HepG2 (cell line): ENCODE results near the gene DUSP7. TPM values are rescaled to one million over a fixed set of nuclear protein-coding genes. Genes with fewer than 3 reads are reported as not detected.
A peak's percentile ranks its signal among the peaks of the same experiment; 100 is the strongest.

Experiments used
- AHR ChIP-seq: IDR thresholded peaks from 2 replicates; pipeline ENCODE4 v1.6.1; 2018; ENCODE audit warnings: missing genetic modification reagents, missing compliant biosample characterization
- CCAR2 ChIP-seq: fragments of 200-400 bp; formaldehyde crosslinking; optimal IDR thresholded peaks from 2 replicates; pipeline ENCODE3; 2018; ENCODE audit warnings: low read depth, mild to moderate bottlenecking, low read length, moderate library complexity
- DMTF1 ChIP-seq: sonication (generic); formaldehyde crosslinking; IDR thresholded peaks from 2 replicates; pipeline ENCODE4 v1.4.0; 2020; ENCODE audit warnings: mild to moderate bottlenecking, missing genetic modification reagents
- HDAC1 ChIP-seq: sonication (generic); formaldehyde crosslinking; IDR thresholded peaks from 2 replicates; pipeline ENCODE4 v1.5.1; 2020; ENCODE audit warnings: mild to moderate bottlenecking, missing genetic modification reagents
- MAF1 ChIP-seq: sonication (generic); formaldehyde crosslinking; IDR thresholded peaks from 2 replicates; pipeline ENCODE4 v1.5.0; 2020; ENCODE audit warnings: missing genetic modification reagents, borderline replicate concordance
- MLXIP ChIP-seq: sonication (generic); formaldehyde crosslinking; IDR thresholded peaks from 2 replicates; pipeline ENCODE4 v1.9.0; 2021; ENCODE audit warnings: missing genetic modification reagents, borderline replicate concordance
- PHB2 ChIP-seq: fragments of 450-650 bp; IDR thresholded peaks from 2 replicates; pipeline ENCODE4 v1.6.1; 2018; ENCODE audit not compliant: partially characterized antibody
- POGZ ChIP-seq: sonication (generic); formaldehyde crosslinking; IDR thresholded peaks from 2 replicates; pipeline ENCODE4 v1.4.0; 2020; ENCODE audit warnings: mild to moderate bottlenecking, missing genetic modification reagents
- SMC3 ChIP-seq: IDR thresholded peaks from 2 replicates; pipeline ENCODE4 v1.6.1; 2011; ENCODE audit warnings: low read length, improper control_type of control experiment
- SNAI1 ChIP-seq: sonication (generic); formaldehyde crosslinking; IDR thresholded peaks from 2 replicates; pipeline ENCODE4 v1.5.0; 2020; ENCODE audit warnings: mild to moderate bottlenecking, missing genetic modification reagents, borderline replicate concordance
- SYNCRIP ChIP-seq: fragments of 200-400 bp; formaldehyde crosslinking; IDR thresholded peaks from 2 replicates; pipeline ENCODE4 v1.6.1; 2018; ENCODE audit warnings: mild to moderate bottlenecking, low read depth, low read length; ENCODE audit not compliant: insufficient read depth
- TSC22D2 ChIP-seq: sonication (generic); formaldehyde crosslinking; IDR thresholded peaks from 2 replicates; pipeline ENCODE4 v1.5.1; 2020; ENCODE audit warnings: missing genetic modification reagents, mild to moderate bottlenecking, borderline replicate concordance
- ZKSCAN5 ChIP-seq: sonication (generic); formaldehyde crosslinking; IDR thresholded peaks from 2 replicates; pipeline ENCODE4 v1.5.1; 2020; ENCODE audit warnings: mild to moderate bottlenecking, missing genetic modification reagents
- ZNF292 ChIP-seq: sonication (generic); formaldehyde crosslinking; IDR thresholded peaks from 2 replicates; pipeline ENCODE4 v1.8.1; 2022; ENCODE audit warnings: mild to moderate bottlenecking, low read depth, missing genetic modification reagents, borderline replicate concordance
- ZNF333 ChIP-seq: sonication (generic); formaldehyde crosslinking; IDR thresholded peaks from 2 replicates; pipeline ENCODE4 v1.4.0; 2020; ENCODE audit warnings: mild to moderate bottlenecking, missing genetic modification reagents, borderline replicate concordance
- ZNF432 ChIP-seq: sonication (generic); formaldehyde crosslinking; IDR thresholded peaks from 2 replicates; pipeline ENCODE4 v1.5.0; 2020; ENCODE audit warnings: missing genetic modification reagents, mild to moderate bottlenecking, borderline replicate concordance
- ZNF468 ChIP-seq: sonication (generic); formaldehyde crosslinking; IDR thresholded peaks from 2 replicates; pipeline ENCODE4 v1.8.0; 2022; ENCODE audit warnings: mild to moderate bottlenecking, moderate library complexity, missing genetic modification reagents
- ZNF615 ChIP-seq: sonication (generic); formaldehyde crosslinking; IDR thresholded peaks from 2 replicates; pipeline ENCODE4 v1.5.0; 2020; ENCODE audit warnings: mild to moderate bottlenecking, missing genetic modification reagents, borderline replicate concordance
- ZNF674 ChIP-seq: sonication (generic); formaldehyde crosslinking; IDR thresholded peaks from 2 replicates; pipeline ENCODE4 v1.5.0; 2020; ENCODE audit warnings: low read depth, mild to moderate bottlenecking, missing genetic modification reagents
- ZNF790 ChIP-seq: sonication (generic); formaldehyde crosslinking; IDR thresholded peaks from 2 replicates; pipeline ENCODE4 v1.8.0; 2022; ENCODE audit warnings: missing genetic modification reagents, mild to moderate bottlenecking, borderline replicate concordance
- polyA plus RNA-seq, 8 experiments: library from polyadenylated mRNA; depleted of rRNA in 3 of 8; stranded (reverse) in 7 of 8; unstranded in 1 of 8; fragments of >200 nt; fragmentation: Illumina TruSeq in 4 of 8; extraction: Trizol in 4 of 8; gene quantifications; 2 replicates each; pipeline versions ENCODE4 v1.2.1 to v1.2.3, GENCODE V29; 2011 to 2016; ENCODE audit warnings: low read depth in 4 of 8, missing spikeins in 1 of 8, mixed read lengths in 1 of 8; ENCODE audit not compliant: insufficient read depth in 1 of 8
- total RNA-seq, 5 experiments: library from RNA; depleted of rRNA; stranded (reverse); fragments of >200 nt; fragmentation: Illumina TruSeq; extraction: Trizol; gene quantifications; 2 replicates each; pipeline ENCODE4 v1.2.3, GENCODE V29; 2016; ENCODE audit warnings: low read depth in 1 of 5
- TF ChIP-seq, protein P1 (sequence below): sonication (generic); formaldehyde crosslinking; IDR thresholded peaks from 2 replicates; pipeline ENCODE4 v1.4.0; 2020; ENCODE audit warnings: missing genetic modification reagents, borderline replicate concordance

Gene DUSP7
- total and polyA plus RNA-seq, 2 of the 13 experiments (the other 11 are each of a cell fraction or from before 2014, with no cell fraction given): 6.6 to 8.8 TPM

DNA sequence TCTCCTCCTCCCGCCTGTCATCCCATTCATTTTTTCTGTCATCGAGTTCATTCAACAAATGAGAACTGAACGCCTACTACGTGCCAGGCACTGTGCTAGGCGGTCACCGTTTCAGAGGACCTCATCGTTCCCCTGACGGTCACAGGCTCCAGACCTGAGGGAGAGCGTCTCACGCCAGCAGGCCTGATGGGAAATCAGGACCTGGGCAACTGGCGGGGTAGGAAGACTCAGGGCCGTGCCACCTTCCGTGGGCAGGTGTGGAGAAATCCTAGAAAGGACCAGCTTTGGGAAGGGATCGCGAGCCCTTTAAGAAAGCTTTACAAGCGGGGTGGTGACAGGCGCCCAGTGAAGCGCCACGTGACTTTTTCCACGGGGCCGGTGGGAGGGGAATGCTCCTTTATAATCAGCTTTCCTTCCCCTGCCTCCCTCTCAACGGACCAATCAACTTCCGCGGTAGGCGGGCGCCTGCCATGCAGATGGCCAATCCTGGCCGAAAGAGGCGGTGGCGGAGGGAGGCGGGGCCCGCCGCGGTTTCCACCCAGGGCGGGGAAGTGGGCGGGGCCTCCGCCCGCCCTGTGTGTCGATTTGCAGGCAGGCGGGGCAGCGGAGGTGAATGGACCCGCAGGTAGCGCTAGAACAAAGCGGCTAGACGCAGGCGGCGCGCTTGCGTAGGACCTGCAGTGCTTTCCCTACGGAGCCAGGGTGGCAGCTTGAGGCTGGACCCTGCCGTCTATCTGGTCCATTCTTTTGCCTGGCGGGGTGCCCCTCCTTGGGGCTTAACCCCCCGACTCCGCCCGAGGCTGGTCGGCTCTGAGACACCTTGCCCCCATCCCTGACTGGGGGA, 819 bp upstream of the DUSP7 start (continued):
- TF ChIP-seq DMTF1 (CRISPR knock-in tag) (no peak), CCAR2 (peak; percentile 69), ZNF333 (CRISPR knock-in tag) (no peak), SNAI1 (no peak), SMC3 (no peak), SYNCRIP (no peak), ZNF468 (CRISPR knock-in tag) (no peak), ZNF615 (CRISPR knock-in tag) (no peak), HDAC1 (CRISPR knock-in tag) (peak; percentile 32), MAF1 (CRISPR knock-in tag) (no peak), PHB2 (no peak), POGZ (CRISPR knock-in tag) (peak; percentile 51; the same call in 1 of the 2 replicates), ZKSCAN5 (no peak), MLXIP (no peak), AHR (CRISPR knock-in tag) (peak; percentile 14; the same call in 1 of the 2 replicates), ZNF674 (CRISPR knock-in tag) (no peak), TSC22D2 (no peak), ZNF292 (CRISPR knock-in tag) (peak; percentile 47; the same call in 1 of the 2 replicates), ZNF790 (CRISPR knock-in tag) (no peak), ZNF432 (CRISPR knock-in tag) (no peak)
- TF ChIP-seq, protein P1, sequence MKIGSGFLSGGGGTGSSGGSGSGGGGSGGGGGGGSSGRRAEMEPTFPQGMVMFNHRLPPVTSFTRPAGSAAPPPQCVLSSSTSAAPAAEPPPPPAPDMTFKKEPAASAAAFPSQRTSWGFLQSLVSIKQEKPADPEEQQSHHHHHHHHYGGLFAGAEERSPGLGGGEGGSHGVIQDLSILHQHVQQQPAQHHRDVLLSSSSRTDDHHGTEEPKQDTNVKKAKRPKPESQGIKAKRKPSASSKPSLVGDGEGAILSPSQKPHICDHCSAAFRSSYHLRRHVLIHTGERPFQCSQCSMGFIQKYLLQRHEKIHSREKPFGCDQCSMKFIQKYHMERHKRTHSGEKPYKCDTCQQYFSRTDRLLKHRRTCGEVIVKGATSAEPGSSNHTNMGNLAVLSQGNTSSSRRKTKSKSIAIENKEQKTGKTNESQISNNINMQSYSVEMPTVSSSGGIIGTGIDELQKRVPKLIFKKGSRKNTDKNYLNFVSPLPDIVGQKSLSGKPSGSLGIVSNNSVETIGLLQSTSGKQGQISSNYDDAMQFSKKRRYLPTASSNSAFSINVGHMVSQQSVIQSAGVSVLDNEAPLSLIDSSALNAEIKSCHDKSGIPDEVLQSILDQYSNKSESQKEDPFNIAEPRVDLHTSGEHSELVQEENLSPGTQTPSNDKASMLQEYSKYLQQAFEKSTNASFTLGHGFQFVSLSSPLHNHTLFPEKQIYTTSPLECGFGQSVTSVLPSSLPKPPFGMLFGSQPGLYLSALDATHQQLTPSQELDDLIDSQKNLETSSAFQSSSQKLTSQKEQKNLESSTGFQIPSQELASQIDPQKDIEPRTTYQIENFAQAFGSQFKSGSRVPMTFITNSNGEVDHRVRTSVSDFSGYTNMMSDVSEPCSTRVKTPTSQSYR: no peak
